HG02840 (cell line): ENCODE measurements around the gene SLC16A13.
"Not testable (repeated sequence)": the region's sequence is repeated elsewhere in the genome, so short reads cannot be mapped to it uniquely, and the experiment has no call there.

Experiments
- ATAC-seq: cut with Tn5 transposase; IDR thresholded peaks from one replicate; pipeline ENCODE4 v1.9.1; 2021; ENCODE audit warnings: mild to moderate bottlenecking, moderate library complexity, moderate number of reproducible peaks; ENCODE audit not compliant: unreplicated experiment, low FRiP score

SLC16A13 gene

GRCh38 chr17:7035591-7036368 lies at the start of gene SLC16A13:
TSS of gene SLC16A13 (plus strand) at chr17:7036015. CDS start at chr17:7036383, 368 bp downstream.
- peak; percentile 95 for ATAC-seq

GRCh38 chr17:6986676-6987075 lies 49.1 kb upstream of the SLC16A13 start:
- ATAC-seq: no peak

- ATAC-seq: no peak
Observed at GRCh38 chr17:6989779-6990178, 46.0 kb upstream of the SLC16A13 start.

GRCh38 chr17:6993613-6994056 lies 42.2 kb upstream of the SLC16A13 start:
- not testable (repeated sequence) for ATAC-seq

GRCh38 chr17:6994118-6994598 lies 41.7 kb upstream of the SLC16A13 start:
- ATAC-seq: no peak

- ATAC-seq: no peak
Observed at GRCh38 chr17:6994666-6995256, 41.1 kb upstream of the SLC16A13 start.

- ATAC-seq: no peak
Observed at GRCh38 chr17:6995500-6996255, 40.1 kb upstream of the SLC16A13 start, which contains the start of gene ALOX12. TSS of gene ALOX12 (plus strand) at chr17:6996049. CDS start at chr17:6996118, 69 bp downstream.

- ATAC-seq: no peak
Observed at GRCh38 chr17:6996256-6997011, 39.4 kb upstream of the SLC16A13 start.

GRCh38 chr17:6997171-6997570 lies 38.6 kb upstream of the SLC16A13 start:
- ATAC-seq: no peak

GRCh38 chr17:6998855-6999508 lies 36.8 kb upstream of the SLC16A13 start:
- no peak for ATAC-seq

GRCh38 chr17:7001318-7001961 lies 34.4 kb upstream of the SLC16A13 start:
- no peak for ATAC-seq

- ATAC-seq: no peak
Observed at GRCh38 chr17:7002288-7003047, 33.3 kb upstream of the SLC16A13 start.

- ATAC-seq: no peak
Observed at GRCh38 chr17:7003745-7004144, 32.1 kb upstream of the SLC16A13 start.

GRCh38 chr17:7004398-7005253 lies 31.2 kb upstream of the SLC16A13 start:
- no peak for ATAC-seq

- no peak for ATAC-seq
Observed at GRCh38 chr17:7005716-7006115, 30.1 kb upstream of the SLC16A13 start.

- no peak for ATAC-seq
Observed at GRCh38 chr17:7007143-7007542, 28.7 kb upstream of the SLC16A13 start.

- ATAC-seq: no peak
Observed at GRCh38 chr17:7010523-7010922, 25.3 kb upstream of the SLC16A13 start.

GRCh38 chr17:7011415-7011814 lies 24.4 kb upstream of the SLC16A13 start:
- ATAC-seq: no peak
